ENCODE data around the gene PAPPA2. TPM values are rescaled to one million over a fixed set of nuclear protein-coding genes. Genes with fewer than 3 reads are reported as not detected.

The PAPPA2 gene
- polyA plus RNA-seq, 6 donors from 2014 or later: not detected

GRCh38 chr1:176811511-176812288, 348.7 kb downstream of the PAPPA2 start:
- H3K27ac Mint-ChIP-seq: no peak overlapping the region
- H3K36me3 Mint-ChIP-seq: no peaks in the 10 kb centered on the region
- H3K27me3 Mint-ChIP-seq: peaks cover 6 to 10% (median 7%) of the 10 kb centered on the region in 3 donors
- no peaks in the 10 kb centered on the region for H3K4me1 Mint-ChIP-seq
- ATAC-seq (ENCODE audit: low read depth in 2 of 2): no peak
- H3K4me3 Mint-ChIP-seq: no peak overlapping the region
- H3K9me3 Mint-ChIP-seq: peaks cover 0 to 4% (median 0%) of the 10 kb centered on the region in 7 donors
- DNase-seq: no peak

- H3K27me3 Mint-ChIP-seq: peaks cover 6 to 10% (median 7%) of the 10 kb centered on the region in 3 donors
- no peaks in the 10 kb centered on the region for H3K9me3 Mint-ChIP-seq
- DNase-seq: no peak
- H3K36me3 Mint-ChIP-seq: no peaks in the 10 kb centered on the region
- no peak overlapping the region for H3K4me3 Mint-ChIP-seq
- no peak for ATAC-seq (ENCODE audit: low read depth in 2 of 2)
- H3K27ac Mint-ChIP-seq: no peak overlapping the region
- H3K4me1 Mint-ChIP-seq: no peaks in the 10 kb centered on the region
These were observed 352.6 kb downstream of the PAPPA2 start for GRCh38 chr1:176815621-176816020.

- H3K4me1 Mint-ChIP-seq: no peaks in the 10 kb centered on the region
- H3K36me3 Mint-ChIP-seq: no peaks in the 10 kb centered on the region
- DNase-seq: no peak
- no peaks in the 10 kb centered on the region for H3K9me3 Mint-ChIP-seq
- no peak overlapping the region for H3K4me3 Mint-ChIP-seq
- H3K27ac Mint-ChIP-seq: no peak overlapping the region
- peaks cover 6 to 10% (median 7%) of the 10 kb centered on the region in 3 donors for H3K27me3 Mint-ChIP-seq
- no peak for ATAC-seq (ENCODE audit: low read depth in 2 of 2)
These were observed 353.3 kb downstream of the PAPPA2 start for GRCh38 chr1:176816232-176816631.

GRCh38 chr1:176820391-176821031, 357.5 kb downstream of the PAPPA2 start:
- H3K4me3 Mint-ChIP-seq: no peak overlapping the region
- H3K9me3 Mint-ChIP-seq: peaks cover 0 to 6% (median 0%) of the 10 kb centered on the region in 7 donors
- H3K4me1 Mint-ChIP-seq: no peaks in the 10 kb centered on the region
- H3K27me3 Mint-ChIP-seq: no peaks in the 10 kb centered on the region
- ATAC-seq (ENCODE audit: low read depth in 2 of 2): no peak
- H3K27ac Mint-ChIP-seq: no peak overlapping the region
- DNase-seq: no peak
- no peaks in the 10 kb centered on the region for H3K36me3 Mint-ChIP-seq

GRCh38 chr1:176826265-176826664, 363.3 kb downstream of the PAPPA2 start:
- Mint-ChIP-seq H3K4me3 (no peak overlapping the region), H3K9me3 (peaks cover 0 to 16% (median 2%) of the 10 kb centered on the region in 7 donors), H3K27me3 (peaks cover 0 to 6% (median 0%) of the 10 kb centered on the region in 3 donors), H3K27ac (no peak overlapping the region), H3K36me3 (no peaks in the 10 kb centered on the region), H3K4me1 (no peaks in the 10 kb centered on the region)
- ATAC-seq (ENCODE audit: low read depth in 2 of 2) (no peak), DNase-seq (no peak)

GRCh38 chr1:176829261-176829660, 366.3 kb downstream of the PAPPA2 start:
- Mint-ChIP-seq H3K9me3 (peaks cover 0 to 24% (median 2%) of the 10 kb centered on the region in 7 donors), H3K27me3 (peaks cover 0 to 6% (median 0%) of the 10 kb centered on the region in 3 donors), H3K27ac (peak overlapping the region in 1 of 6 donors; percentile 5), H3K4me1 (no peaks in the 10 kb centered on the region), H3K36me3 (no peaks in the 10 kb centered on the region), H3K4me3 (no peak overlapping the region)
- no peak for DNase-seq
- ATAC-seq (ENCODE audit: low read depth in 2 of 2): no peak

GRCh38 chr1:176831150-176831549, 368.2 kb downstream of the PAPPA2 start:
- Mint-ChIP-seq H3K27ac (no peak overlapping the region), H3K27me3 (peaks cover 0 to 4% (median 0%) of the 10 kb centered on the region in 3 donors), H3K4me1 (no peaks in the 10 kb centered on the region), H3K36me3 (no peaks in the 10 kb centered on the region), H3K4me3 (no peak overlapping the region), H3K9me3 (peaks cover 0 to 15% (median 0%) of the 10 kb centered on the region in 7 donors)
- DNase-seq: no peak
- ATAC-seq (ENCODE audit: low read depth in 2 of 2): no peak

- no peaks in the 10 kb centered on the region for H3K36me3 Mint-ChIP-seq
- H3K27ac Mint-ChIP-seq: no peak overlapping the region
- no peak overlapping the region for H3K4me3 Mint-ChIP-seq
- DNase-seq (no peak), ATAC-seq (ENCODE audit: low read depth in 2 of 2) (no peak)
- peaks cover 14 to 27% (median 19%) of the 10 kb centered on the region in 3 donors for H3K27me3 Mint-ChIP-seq
- H3K4me1 Mint-ChIP-seq: no peaks in the 10 kb centered on the region
- H3K9me3 Mint-ChIP-seq: peaks cover 0 to 7% (median 0%) of the 10 kb centered on the region in 7 donors
These were observed 374.7 kb downstream of the PAPPA2 start for GRCh38 chr1:176837708-176838107.

GRCh38 chr1:176838276-176838995, 375.5 kb downstream of the PAPPA2 start:
- no peak for DNase-seq
- no peak for ATAC-seq (ENCODE audit: low read depth in 2 of 2)
- H3K27ac Mint-ChIP-seq: peak overlapping the region in 1 of 6 donors; percentile 23
- no peak overlapping the region for H3K4me3 Mint-ChIP-seq
- H3K4me1 Mint-ChIP-seq: no peaks in the 10 kb centered on the region
- H3K27me3 Mint-ChIP-seq: peaks cover 17 to 27% (median 19%) of the 10 kb centered on the region in 3 donors
- no peaks in the 10 kb centered on the region for H3K36me3 Mint-ChIP-seq
- H3K9me3 Mint-ChIP-seq: peaks cover 0 to under 1% (median 0%) of the 10 kb centered on the region in 7 donors

GRCh38 chr1:176839216-176839615, 376.2 kb downstream of the PAPPA2 start:
- Mint-ChIP-seq H3K36me3 (no peaks in the 10 kb centered on the region), H3K27ac (no peak overlapping the region)
- no peak for DNase-seq

GRCh38 chr1:176841238-176841637, 378.3 kb downstream of the PAPPA2 start:
- no peak overlapping the region for H3K27ac Mint-ChIP-seq
- no peaks in the 10 kb centered on the region for H3K9me3 Mint-ChIP-seq
- H3K4me3 Mint-ChIP-seq: no peak overlapping the region
- H3K27me3 Mint-ChIP-seq: peaks cover 24 to 40% (median 32%) of the 10 kb centered on the region in 3 donors
- ATAC-seq (ENCODE audit: low read depth in 2 of 2) (no peak), DNase-seq (no peak)
- no peaks in the 10 kb centered on the region for H3K36me3 Mint-ChIP-seq
- H3K4me1 Mint-ChIP-seq: no peaks in the 10 kb centered on the region

More at GRCh38 chr1:176839216-176839615, 376.2 kb downstream of the PAPPA2 start:
- H3K27me3 Mint-ChIP-seq: peaks cover 23 to 27% (median 24%) of the 10 kb centered on the region in 3 donors
- H3K4me3 Mint-ChIP-seq: no peak overlapping the region
- no peaks in the 10 kb centered on the region for H3K9me3 Mint-ChIP-seq
- ATAC-seq (ENCODE audit: low read depth in 2 of 2): no peak
- H3K4me1 Mint-ChIP-seq: no peaks in the 10 kb centered on the region

- H3K4me1 Mint-ChIP-seq: no peaks in the 10 kb centered on the region
- H3K4me3 Mint-ChIP-seq: no peak overlapping the region
- H3K36me3 Mint-ChIP-seq: no peaks in the 10 kb centered on the region
- no peak overlapping the region for H3K27ac Mint-ChIP-seq
- no peak for DNase-seq
- no peaks in the 10 kb centered on the region for H3K9me3 Mint-ChIP-seq
- ATAC-seq (ENCODE audit: low read depth in 2 of 2): no peak
- peaks cover 27 to 33% (median 31%) of the 10 kb centered on the region in 3 donors for H3K27me3 Mint-ChIP-seq
These were observed 380.6 kb downstream of the PAPPA2 start for GRCh38 chr1:176843352-176844297.
